HepG2 (cell line): Measurements from ENCODE around the gene COMT. TPM values are rescaled to one million over a fixed set of nuclear protein-coding genes. Genes with fewer than 3 reads are reported as not detected.

ENCODE experiments used
- ATAC-seq: fragments of 200-7000 bp; cut with Tn5 transposase; 3 replicates; pipeline ENCODE4 v1.9.1; 2020; ENCODE audit warnings: mild to moderate bottlenecking, moderate library complexity
- BruUV-seq: library from RNA; stranded (reverse); fragments of 400-500 nt; replicated peaks from 2 replicates; lab custom pipeline; 2021; lab: Mats Ljungman, UMichigan
- CTCF ChIA-PET: fragments of 300-600 bp; formaldehyde crosslinking; extraction: SDS; loops from one replicate; lab custom pipeline; 2021; ENCODE audit warnings: low total read pairs, inconsistent platforms, low intra/inter-chr PET ratio; lab: Yijun Ruan, JAX
- POLR2A ChIA-PET: fragments of 350-600 bp; sonication (Branson Sonifier 250); formaldehyde crosslinking; loops from one replicate; lab custom pipeline; 2020; ENCODE audit warnings: antibody characterized with exemption, inconsistent platforms; lab: Yijun Ruan, JAX
- DNase-seq: peaks from one replicate; pipeline ENCODE4 v3.0.0-alpha.2; 2015; ENCODE audit warnings: low spot score
- FAIRE-seq: peaks from 3 replicates; lab custom pipeline; 2011; peaks lifted over from hg19 to GRCh38; lab: Jason Lieb, UNC
- H2AFZ ChIP-seq: one replicate; pipeline ENCODE4 v1.6.1; 2011; ENCODE audit warnings: low read length, inconsistent platforms
- H3K27ac ChIP-seq: fragments of 300-600 bp; 3 replicates; pipeline ENCODE4 v1.8.0; 2011; ENCODE audit warnings: mixed run types, mild to moderate bottlenecking, mixed read lengths, low read length, inconsistent platforms; ENCODE audit not compliant: insufficient read depth; ENCODE audit errors: extremely low read length
- H3K27me3 ChIP-seq, 2 experiments: fragments of 200-600 bp in 1 of 2; 2 replicates in 1 of 2; 3 replicates in 1 of 2; pipeline versions ENCODE4 v1.6.0 to v1.8.0; 2011; ENCODE audit warnings: low read length in 2 of 2, mild to moderate bottlenecking in 2 of 2, moderate library complexity in 2 of 2, inconsistent platforms in 1 of 2; ENCODE audit not compliant: insufficient read depth in 2 of 2, control insufficient read depth in 1 of 2
- H3K36me3 ChIP-seq, 2 experiments: fragments of 200-600 bp in 1 of 2; replicated peaks in 1 of 2; 2 replicates in 1 of 2; 3 replicates in 1 of 2; pipeline versions ENCODE4 v1.5.1 to v1.8.0; 2011; ENCODE audit warnings: low read length in 2 of 2, inconsistent platforms in 1 of 2; ENCODE audit not compliant: insufficient read depth in 2 of 2, control insufficient read depth in 1 of 2
- H3K4me1 ChIP-seq: 2 replicates; pipeline ENCODE4 v1.5.1; 2012; ENCODE audit warnings: low read length, inconsistent platforms; ENCODE audit not compliant: insufficient read depth
- H3K4me2 ChIP-seq: 2 replicates; pipeline ENCODE4 v1.6.0; 2011; ENCODE audit warnings: low read depth, low read length, inconsistent platforms
- H3K4me3 ChIP-seq, 3 experiments: fragments of 200-600 bp in 1 of 3; sonication (generic), shearing (Covaris generic) in 1 of 3; replicated peaks in 1 of 3; 2 replicates each; pipeline ENCODE4 v1.5.1; 2011 to 2016; ENCODE audit warnings: low read length in 3 of 3, inconsistent platforms in 2 of 3, low read depth in 2 of 3, mild to moderate bottlenecking in 2 of 3, control low read depth in 1 of 3, mixed read lengths in 1 of 3; ENCODE audit not compliant: insufficient read depth in 1 of 3
- H3K79me2 ChIP-seq: one replicate; pipeline ENCODE4 v1.6.1; 2011; ENCODE audit warnings: low read length, inconsistent platforms; ENCODE audit not compliant: insufficient read depth
- H3K9ac ChIP-seq: 2 replicates; pipeline ENCODE4 v1.6.0; 2011; ENCODE audit warnings: mild to moderate bottlenecking, low read depth, low read length, inconsistent platforms; ENCODE audit not compliant: insufficient read depth
- H3K9me3 ChIP-seq: 2 replicates; pipeline ENCODE4 v1.5.1; 2012; ENCODE audit warnings: mild to moderate bottlenecking, low read length
- H4K20me1 ChIP-seq: 2 replicates; pipeline ENCODE4 v1.6.0; 2011; ENCODE audit warnings: inconsistent platforms, mild to moderate bottlenecking, low read length, moderate library complexity; ENCODE audit not compliant: insufficient read depth
- CTCF ChIP-seq: sonication (generic); formaldehyde crosslinking; IDR thresholded peaks from 2 replicates; pipeline ENCODE4 v1.5.0; 2020; ENCODE audit warnings: mild to moderate bottlenecking, missing genetic modification reagents, moderate library complexity
- DNMT3B ChIP-seq: conservative IDR thresholded peaks from 2 replicates; pipeline ENCODE4 v1.6.1; 2016; ENCODE audit warnings: missing biosample characterization, control low read depth
- GZF1 ChIP-seq: sonication (generic); formaldehyde crosslinking; IDR thresholded peaks from 2 replicates; pipeline ENCODE4 v1.5.1; 2020; ENCODE audit warnings: mild to moderate bottlenecking, missing genetic modification reagents
- MBNL3 ChIP-seq: fragments of 250-450 bp; sonication (Bioruptor Pico); conservative IDR thresholded peaks from 2 replicates; pipeline ENCODE4 v1.8.0; 2022; ENCODE audit warnings: mild to moderate bottlenecking, inconsistent platforms
- MTA3 ChIP-seq: sonication (generic); formaldehyde crosslinking; IDR thresholded peaks from 2 replicates; pipeline ENCODE4 v1.4.0; 2020; ENCODE audit warnings: missing genetic modification reagents
- PHF20 ChIP-seq: sonication (generic); formaldehyde crosslinking; IDR thresholded peaks from 2 replicates; pipeline ENCODE4 v1.5.0; 2020; ENCODE audit warnings: mild to moderate bottlenecking, missing genetic modification reagents
- RCOR2 ChIP-seq: IDR thresholded peaks from 2 replicates; pipeline ENCODE4 v1.6.1; 2016; ENCODE audit warnings: missing biosample characterization, missing genetic modification reagents
- ZNF362 ChIP-seq: sonication (generic); formaldehyde crosslinking; IDR thresholded peaks from 2 replicates; pipeline ENCODE4 v1.4.0; 2020; ENCODE audit warnings: missing genetic modification reagents, mild to moderate bottlenecking, borderline replicate concordance
- ZNF557 ChIP-seq: sonication (generic); formaldehyde crosslinking; IDR thresholded peaks from 2 replicates; pipeline ENCODE4 v1.4.0; 2020; ENCODE audit warnings: missing genetic modification reagents
- ZNF644 ChIP-seq: IDR thresholded peaks from 2 replicates; pipeline ENCODE4 v1.6.1; 2016; ENCODE audit warnings: low read depth
- ZSCAN12 ChIP-seq: sonication (generic); formaldehyde crosslinking; IDR thresholded peaks from 2 replicates; pipeline ENCODE4 v1.9.0; 2021; ENCODE audit warnings: mild to moderate bottlenecking, missing genetic modification reagents
- WGBS: methylation state at CpG from one replicate; pipeline ENCODE4 v1.1.6; 2017; ENCODE audit warnings: low lambda C conversion rate; 5-methylcytosine and 5-hydroxymethylcytosine counted together
- in situ Hi-C: cut with HindIII; loops from 2 replicates; pipeline ENCODE4 v1.10.0; 2017; ENCODE audit warnings: low pct_unique_long_range_greater_than_20kb; ENCODE audit not compliant: extremely low pct_ligation_motif_present
- intact Hi-C: fragments of 100-400 bp; cut with micrococcal nuclease; formaldehyde crosslinking; loops from one replicate; pipeline ENCODE4 v1.10.0; 2022; ENCODE audit not compliant: unreplicated experiment
- polyA plus RNA-seq, 8 experiments: library from polyadenylated mRNA; depleted of rRNA in 3 of 8; stranded (reverse) in 7 of 8; unstranded in 1 of 8; fragments of >200 nt; fragmentation: Illumina TruSeq in 4 of 8; extraction: Trizol in 4 of 8; gene quantifications; 2 replicates each; pipeline versions ENCODE4 v1.2.1 to v1.2.3, GENCODE V29; 2011 to 2016; ENCODE audit warnings: low read depth in 4 of 8, missing spikeins in 1 of 8, mixed read lengths in 1 of 8; ENCODE audit not compliant: insufficient read depth in 1 of 8
- total RNA-seq, 5 experiments: library from RNA; depleted of rRNA; stranded (reverse); fragments of >200 nt; fragmentation: Illumina TruSeq; extraction: Trizol; gene quantifications; 2 replicates each; pipeline ENCODE4 v1.2.3, GENCODE V29; 2016; ENCODE audit warnings: low read depth in 1 of 5
- TF ChIP-seq, protein P1 (sequence below): sonication (generic); formaldehyde crosslinking; IDR thresholded peaks from 2 replicates; pipeline ENCODE4 v1.5.0; 2020; ENCODE audit warnings: mild to moderate bottlenecking, missing genetic modification reagents

COMT gene
- total and polyA plus RNA-seq, 2 of the 13 experiments (the other 11 are each of a cell fraction or from before 2014, with no cell fraction given): 156 to 162 TPM

DNA sequence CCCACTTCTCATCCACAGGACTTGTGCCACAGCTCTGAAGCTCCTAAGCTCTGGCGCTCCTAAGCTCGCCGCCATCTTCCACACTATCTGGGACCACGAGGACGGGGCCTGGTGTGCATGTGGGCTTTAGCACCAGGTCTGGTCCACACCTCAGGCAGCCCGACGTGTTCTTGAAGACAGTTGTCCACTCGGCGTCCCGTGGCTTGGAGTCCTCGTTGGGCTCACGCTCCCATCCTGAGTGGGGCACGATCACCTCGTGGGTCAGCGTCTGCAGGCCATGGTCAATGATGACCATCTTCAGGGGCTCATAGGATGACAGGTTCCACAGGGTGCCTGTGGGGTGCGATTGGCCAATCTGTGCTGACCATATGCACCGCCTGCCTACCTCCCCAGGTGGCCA is 37.2 kb downstream of the COMT start:
- TF ChIP-seq, protein P1, sequence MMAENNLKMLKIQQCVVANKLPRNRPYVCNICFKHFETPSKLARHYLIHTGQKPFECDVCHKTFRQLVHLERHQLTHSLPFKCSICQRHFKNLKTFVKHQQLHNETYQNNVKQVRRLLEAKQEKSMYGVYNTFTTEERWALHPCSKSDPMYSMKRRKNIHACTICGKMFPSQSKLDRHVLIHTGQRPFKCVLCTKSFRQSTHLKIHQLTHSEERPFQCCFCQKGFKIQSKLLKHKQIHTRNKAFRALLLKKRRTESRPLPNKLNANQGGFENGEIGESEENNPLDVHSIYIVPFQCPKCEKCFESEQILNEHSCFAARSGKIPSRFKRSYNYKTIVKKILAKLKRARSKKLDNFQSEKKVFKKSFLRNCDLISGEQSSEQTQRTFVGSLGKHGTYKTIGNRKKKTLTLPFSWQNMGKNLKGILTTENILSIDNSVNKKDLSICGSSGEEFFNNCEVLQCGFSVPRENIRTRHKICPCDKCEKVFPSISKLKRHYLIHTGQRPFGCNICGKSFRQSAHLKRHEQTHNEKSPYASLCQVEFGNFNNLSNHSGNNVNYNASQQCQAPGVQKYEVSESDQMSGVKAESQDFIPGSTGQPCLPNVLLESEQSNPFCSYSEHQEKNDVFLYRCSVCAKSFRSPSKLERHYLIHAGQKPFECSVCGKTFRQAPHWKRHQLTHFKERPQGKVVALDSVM: no peak
- TF ChIP-seq ZNF362 (CRISPR knock-in tag) (no peak), CTCF (CRISPR knock-in tag) (no peak), MTA3 (no peak), PHF20 (no peak), ZSCAN12 (CRISPR knock-in tag) (no peak), ZNF557 (CRISPR knock-in tag) (no peak), DNMT3B (no peak), RCOR2 (CRISPR knock-in tag) (no peak), MBNL3 (no peak), GZF1 (no peak), ZNF644 (no peak)
- intact Hi-C loops: no loop called here
- CTCF ChIA-PET: no interaction called here

More for the DNA sequence above, 37.2 kb downstream of the COMT start:
- ATAC-seq: no peak
- WGBS: 96% methylated on average over 11 of the region's 17 CpGs
- Histone ChIP-seq H3K4me1 (peaks cover 10% of the 10 kb centered on the region; the same call in 1 of the 2 replicates), H3K9ac (no peak overlapping the region), H2AFZ (no peak overlapping the region), H3K4me2 (no peak overlapping the region), H3K79me2 (no peaks in the 10 kb centered on the region), H4K20me1 (no peaks in the 10 kb centered on the region), H3K36me3 (peaks cover 1 to 13% of the 10 kb centered on the region in 2 experiments; a peak in 2 of 5 replicates), H3K27ac (no peak overlapping the region), H3K4me3 (no peak overlapping the region), H3K27me3 (no peaks in the 10 kb centered on the region), H3K9me3 (no peaks in the 10 kb centered on the region)
- no peak for FAIRE-seq
- in situ Hi-C loops: no loop called here
- POLR2A ChIA-PET: interaction anchor here (1.7 kb wide), 1 partner anchor 34 kb away, joined by 3 read pairs; no protein-coding TSS in a partner anchor
- no peak for DNase-seq
- BruUV-seq: no TSS peak
